ENCODE results near the gene C13orf46.

C13orf46 gene

DNA sequence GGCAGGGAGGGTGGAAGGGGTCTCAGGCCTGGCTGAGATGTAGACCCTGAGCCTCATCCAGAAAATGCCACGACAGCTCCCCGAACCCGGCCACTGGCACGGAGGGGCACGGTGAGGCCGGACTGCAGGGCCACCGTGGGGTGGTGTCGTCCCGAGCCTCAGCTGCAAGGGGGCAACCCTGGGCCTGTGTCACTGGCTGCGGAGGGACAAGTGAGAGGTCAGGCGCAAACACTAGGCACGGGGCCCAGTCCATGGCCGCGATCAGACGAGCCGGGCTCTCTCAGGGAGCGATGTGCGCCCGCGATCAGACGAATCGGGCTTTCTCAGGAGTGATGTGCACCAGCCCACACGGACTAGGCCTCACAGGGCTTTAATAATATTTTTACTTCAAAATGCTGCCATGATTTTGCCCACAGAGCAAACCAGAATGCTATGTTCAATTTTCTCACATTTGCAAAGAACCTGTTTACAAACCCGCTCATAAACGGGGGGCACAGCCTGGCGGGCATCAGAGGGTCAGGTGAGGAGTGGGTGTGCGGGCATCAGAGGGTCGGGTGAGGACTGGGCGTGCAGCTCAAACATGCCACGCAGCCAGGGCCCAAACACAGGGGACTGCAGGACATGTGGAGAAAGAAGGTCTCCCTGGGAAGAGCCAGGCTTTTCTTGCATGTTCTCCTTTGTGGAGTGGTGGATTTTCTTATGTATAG is 42.6 kb upstream of the C13orf46 start:
- Histone ChIP-seq H3K9ac (ENCODE audit: low read length) (no peak overlapping the region), H3K27ac (ENCODE audit: low read depth, low read length) (no peak overlapping the region), H3K9me3 (ENCODE audit: control insufficient read depth, insufficient read depth, low read depth, low read length) (no peaks in the 10 kb centered on the region), H3K4me3 (ENCODE audit: low read depth, low read length) (no peak overlapping the region), H3K4me1 (ENCODE audit: control insufficient read depth, insufficient read depth, low read length) (peaks cover 3% of the 10 kb centered on the region; the same call in 1 of the 2 replicates), H3K27me3 (ENCODE audit: control insufficient read depth, insufficient read depth, low read length) (no peaks in the 10 kb centered on the region; the same call in 1 of the 2 replicates), H3K36me3 (ENCODE audit: control insufficient read depth, insufficient read depth, low read length) (peaks cover 20% of the 10 kb centered on the region)

DNA sequence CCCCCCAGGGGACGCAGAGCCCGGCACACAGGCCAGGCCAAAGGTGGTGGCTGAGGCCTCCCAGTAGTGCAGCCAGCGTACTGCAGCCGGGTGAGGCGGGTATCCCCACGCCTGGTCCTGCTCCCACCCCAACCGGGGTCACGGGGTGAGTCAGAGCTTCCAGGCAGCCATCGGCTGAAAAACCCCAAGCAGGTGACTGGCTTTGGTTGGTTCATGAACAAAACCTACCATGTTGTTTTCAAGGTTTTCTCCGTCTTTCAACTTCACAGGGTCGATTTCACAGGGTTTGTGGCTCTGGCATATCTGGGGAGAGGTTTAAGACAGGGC is 42.1 kb upstream of the C13orf46 start:
- Histone ChIP-seq H3K27ac (ENCODE audit: low read depth, low read length) (no peak overlapping the region), H3K36me3 (ENCODE audit: control insufficient read depth, insufficient read depth, low read length) (peaks cover 22% of the 10 kb centered on the region), H3K27me3 (ENCODE audit: control insufficient read depth, insufficient read depth, low read length) (no peaks in the 10 kb centered on the region; the same call in 1 of the 2 replicates)

DNA sequence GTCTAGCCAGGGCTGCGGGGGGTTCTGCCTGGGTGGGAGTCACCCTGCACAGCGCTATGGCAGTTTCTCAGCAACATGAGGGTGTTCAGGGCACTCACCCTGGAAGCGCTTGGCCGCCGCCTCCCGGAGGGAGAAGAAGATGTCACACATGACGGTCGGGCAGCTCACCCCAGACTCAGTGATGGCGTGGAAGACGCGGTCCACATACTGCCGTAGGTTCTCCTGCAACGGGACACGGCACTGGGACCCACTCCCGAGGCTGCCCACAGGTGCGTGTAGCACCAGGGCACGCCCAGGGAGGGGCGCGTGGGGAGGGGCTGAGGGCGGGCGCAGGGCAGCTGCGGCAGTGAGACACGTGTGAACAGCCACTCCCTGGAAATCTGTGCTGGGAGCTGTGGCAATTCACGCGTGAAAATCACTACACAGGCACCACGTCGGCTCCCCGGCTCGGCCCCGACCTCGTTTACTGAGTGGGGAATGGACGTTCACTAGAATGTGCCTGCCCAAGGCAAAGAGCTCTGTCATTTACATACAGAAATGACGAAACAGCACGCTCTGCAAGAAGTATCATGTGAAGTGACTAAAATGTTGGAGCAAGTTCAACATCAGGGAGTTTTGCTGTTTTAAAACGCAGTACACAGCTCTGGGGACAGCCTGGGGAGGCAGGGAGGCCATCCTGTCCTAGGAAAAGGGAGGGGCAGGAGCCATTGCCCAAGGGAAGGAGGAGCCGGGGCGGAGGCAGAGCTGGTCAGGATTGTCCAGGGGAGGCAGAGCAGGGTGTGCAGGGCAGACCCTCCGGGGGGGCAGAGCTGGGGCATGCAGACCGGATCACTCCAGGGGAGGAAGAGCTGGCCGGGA is 41.5 kb upstream of the C13orf46 start:
- Histone ChIP-seq H3K9me3 (ENCODE audit: control insufficient read depth, insufficient read depth, low read depth, low read length) (no peaks in the 10 kb centered on the region), H3K9ac (ENCODE audit: low read length) (no peak overlapping the region), H3K36me3 (ENCODE audit: control insufficient read depth, insufficient read depth, low read length) (peaks cover 23% of the 10 kb centered on the region), H3K4me3 (ENCODE audit: low read depth, low read length) (no peak overlapping the region), H3K27ac (ENCODE audit: low read depth, low read length) (no peak overlapping the region), H3K4me1 (ENCODE audit: control insufficient read depth, insufficient read depth, low read length) (peaks cover 2% of the 10 kb centered on the region; the same call in 1 of the 2 replicates), H3K27me3 (ENCODE audit: control insufficient read depth, insufficient read depth, low read length) (no peaks in the 10 kb centered on the region; the same call in 1 of the 2 replicates)

More for the DNA sequence above, 42.1 kb upstream of the C13orf46 start:
- H3K9ac ChIP-seq (ENCODE audit: low read length): no peak overlapping the region
- H3K4me1 ChIP-seq (ENCODE audit: control insufficient read depth, insufficient read depth, low read length): peaks cover 3% of the 10 kb centered on the region; the same call in 1 of the 2 replicates
- no peaks in the 10 kb centered on the region for H3K9me3 ChIP-seq (ENCODE audit: control insufficient read depth, insufficient read depth, low read depth, low read length)
- no peak overlapping the region for H3K4me3 ChIP-seq (ENCODE audit: low read depth, low read length)

DNA sequence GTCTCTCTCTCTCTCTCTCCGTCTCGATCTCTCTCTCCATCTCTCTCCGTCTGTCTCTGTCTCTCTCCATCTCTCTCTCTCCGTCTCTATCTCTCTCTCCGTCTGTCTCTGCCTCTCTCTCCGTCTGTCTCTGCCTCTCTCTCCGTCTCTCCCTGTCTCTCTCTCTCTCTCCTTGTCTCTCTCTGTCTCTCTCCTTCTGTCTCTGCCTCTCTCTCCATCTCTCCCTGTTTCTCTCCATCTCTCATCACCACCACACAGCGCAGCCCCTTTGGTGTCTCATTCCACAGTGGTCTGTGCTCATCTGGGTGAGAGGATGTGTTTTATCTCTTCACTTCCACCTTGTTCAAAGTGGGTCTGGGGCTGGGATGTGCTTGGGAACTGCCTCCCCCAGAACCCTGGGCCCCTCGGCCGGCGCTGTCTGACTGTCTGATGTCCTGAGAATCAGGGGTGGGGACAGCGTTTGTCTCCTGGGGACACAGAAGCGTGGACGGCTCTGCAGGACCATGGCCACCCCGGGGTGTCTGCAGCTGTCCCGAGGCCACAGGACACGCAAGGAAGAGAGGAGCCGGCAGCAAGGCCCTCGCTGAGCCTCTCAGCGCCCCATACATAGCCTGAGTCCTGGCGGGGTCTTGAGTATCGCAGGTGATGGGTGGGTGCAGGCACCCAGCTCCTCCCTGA is 40.2 kb upstream of the C13orf46 start:
- H3K27ac ChIP-seq (ENCODE audit: low read depth, low read length): no peak overlapping the region
- no peaks in the 10 kb centered on the region for H3K4me1 ChIP-seq (ENCODE audit: control insufficient read depth, insufficient read depth, low read length)
- H3K27me3 ChIP-seq (ENCODE audit: control insufficient read depth, insufficient read depth, low read length): no peaks in the 10 kb centered on the region; the same call in 1 of the 2 replicates
- peaks cover 28% of the 10 kb centered on the region for H3K36me3 ChIP-seq (ENCODE audit: control insufficient read depth, insufficient read depth, low read length)
- H3K9me3 ChIP-seq (ENCODE audit: control insufficient read depth, insufficient read depth, low read depth, low read length): no peaks in the 10 kb centered on the region
- H3K4me3 ChIP-seq (ENCODE audit: low read depth, low read length): no peak overlapping the region
- H3K9ac ChIP-seq (ENCODE audit: low read length): no peak overlapping the region

DNA sequence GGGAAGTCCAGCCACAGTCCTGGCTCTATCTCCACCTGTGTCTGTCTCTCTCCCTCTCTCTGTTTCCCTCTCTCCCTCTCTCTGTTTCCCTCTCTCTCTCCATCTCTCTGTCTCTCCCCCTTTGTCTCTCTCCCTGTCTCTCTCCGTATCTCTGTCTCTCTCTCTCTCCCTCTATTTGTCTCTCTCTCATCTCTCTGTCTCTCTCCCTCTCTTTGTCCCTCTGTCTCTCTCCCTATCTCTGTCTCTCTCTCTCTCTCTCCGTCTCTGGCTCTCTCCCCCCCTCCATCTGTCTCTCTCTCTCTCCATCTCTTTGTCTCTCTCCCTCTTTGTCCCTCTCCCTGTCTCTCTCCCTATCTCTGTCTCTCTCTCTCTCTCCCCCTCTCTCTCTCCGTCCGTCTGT is 39.5 kb upstream of the C13orf46 start:
- no peaks in the 10 kb centered on the region for H3K4me1 ChIP-seq (ENCODE audit: control insufficient read depth, insufficient read depth, low read length)
- H3K4me3 ChIP-seq (ENCODE audit: low read depth, low read length): no peak overlapping the region
- no peaks in the 10 kb centered on the region; the same call in 1 of the 2 replicates for H3K27me3 ChIP-seq (ENCODE audit: control insufficient read depth, insufficient read depth, low read length)
- H3K9ac ChIP-seq (ENCODE audit: low read length): no peak overlapping the region
- H3K9me3 ChIP-seq (ENCODE audit: control insufficient read depth, insufficient read depth, low read depth, low read length): no peaks in the 10 kb centered on the region
- no peak overlapping the region for H3K27ac ChIP-seq (ENCODE audit: low read depth, low read length)
- peaks cover 33% of the 10 kb centered on the region for H3K36me3 ChIP-seq (ENCODE audit: control insufficient read depth, insufficient read depth, low read length)

DNA sequence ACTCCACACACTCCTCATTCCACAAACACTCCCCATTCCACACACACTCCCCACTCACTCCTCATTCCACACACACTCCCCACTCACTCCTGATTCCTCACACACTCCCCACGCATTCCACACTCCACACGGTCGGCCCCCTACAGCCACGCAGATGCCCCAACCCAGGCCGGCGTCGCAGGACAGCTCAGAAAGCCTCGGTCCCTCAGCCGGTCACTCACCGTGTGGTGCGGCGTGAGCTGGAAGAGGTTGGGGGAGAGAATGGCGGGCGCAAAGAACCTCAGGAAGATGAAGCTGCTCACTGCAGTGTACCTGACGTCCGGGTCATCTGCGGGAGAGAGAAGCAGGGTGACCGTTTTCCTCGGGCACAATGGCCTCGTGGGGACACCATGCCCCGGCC is 39.0 kb upstream of the C13orf46 start:
- Histone ChIP-seq H3K9me3 (ENCODE audit: control insufficient read depth, insufficient read depth, low read depth, low read length) (no peaks in the 10 kb centered on the region), H3K4me1 (ENCODE audit: control insufficient read depth, insufficient read depth, low read length) (no peaks in the 10 kb centered on the region), H3K36me3 (ENCODE audit: control insufficient read depth, insufficient read depth, low read length) (peaks cover 33% of the 10 kb centered on the region), H3K27ac (ENCODE audit: low read depth, low read length) (no peak overlapping the region), H3K9ac (ENCODE audit: low read length) (no peak overlapping the region), H3K27me3 (ENCODE audit: control insufficient read depth, insufficient read depth, low read length) (no peaks in the 10 kb centered on the region; the same call in 1 of the 2 replicates), H3K4me3 (ENCODE audit: low read depth, low read length) (no peak overlapping the region)

DNA sequence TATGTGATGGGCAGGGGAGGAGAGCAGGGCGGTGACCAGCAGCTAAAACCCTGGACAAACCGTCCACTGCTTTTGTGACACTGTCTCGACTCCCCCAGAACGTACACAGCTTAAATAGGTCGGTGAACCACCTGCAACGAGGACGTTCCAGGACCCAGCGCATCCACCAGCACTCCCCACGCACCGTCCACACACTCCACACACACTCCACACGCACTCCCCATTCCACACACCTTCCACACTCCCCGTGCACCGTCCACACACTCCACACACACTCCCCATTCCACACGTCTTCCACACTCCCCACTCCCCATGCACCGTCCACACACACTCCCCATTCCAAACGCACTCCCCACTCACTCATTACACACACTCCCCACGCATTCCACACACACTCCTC is 38.3 kb upstream of the C13orf46 start:
- H3K36me3 ChIP-seq (ENCODE audit: control insufficient read depth, insufficient read depth, low read length): peaks cover 33% of the 10 kb centered on the region
- no peak overlapping the region for H3K9ac ChIP-seq (ENCODE audit: low read length)
- no peaks in the 10 kb centered on the region for H3K4me1 ChIP-seq (ENCODE audit: control insufficient read depth, insufficient read depth, low read length)
- no peaks in the 10 kb centered on the region; the same call in 1 of the 2 replicates for H3K27me3 ChIP-seq (ENCODE audit: control insufficient read depth, insufficient read depth, low read length)
- no peaks in the 10 kb centered on the region for H3K9me3 ChIP-seq (ENCODE audit: control insufficient read depth, insufficient read depth, low read depth, low read length)
- no peak overlapping the region for H3K27ac ChIP-seq (ENCODE audit: low read depth, low read length)
- H3K4me3 ChIP-seq (ENCODE audit: low read depth, low read length): no peak overlapping the region

DNA sequence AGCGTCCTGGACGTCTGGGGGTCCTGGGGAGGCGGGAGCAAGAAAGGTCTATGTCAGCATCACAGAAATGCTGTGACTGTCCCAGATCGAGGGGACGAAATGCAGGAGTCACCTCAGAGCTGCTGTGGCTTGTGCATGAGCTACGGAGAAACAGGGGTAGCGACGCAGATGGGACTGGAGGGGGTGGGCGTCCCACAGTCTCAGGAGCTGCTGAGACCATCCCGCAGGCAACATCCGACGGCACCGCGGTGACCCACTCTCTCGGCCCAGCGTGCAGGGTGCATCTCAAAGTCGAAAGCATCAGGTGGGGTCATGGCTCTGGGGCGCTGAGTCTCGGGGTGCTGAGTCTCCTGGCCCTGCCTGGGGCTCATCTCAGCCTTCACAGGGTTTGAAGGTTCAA is 37.4 kb upstream of the C13orf46 start:
- Histone ChIP-seq H3K36me3 (ENCODE audit: control insufficient read depth, insufficient read depth, low read length) (peaks cover 29% of the 10 kb centered on the region), H3K4me3 (ENCODE audit: low read depth, low read length) (no peak overlapping the region), H3K27me3 (ENCODE audit: control insufficient read depth, insufficient read depth, low read length) (no peaks in the 10 kb centered on the region; the same call in 1 of the 2 replicates), H3K9ac (ENCODE audit: low read length) (no peak overlapping the region), H3K9me3 (ENCODE audit: control insufficient read depth, insufficient read depth, low read depth, low read length) (no peaks in the 10 kb centered on the region), H3K4me1 (ENCODE audit: control insufficient read depth, insufficient read depth, low read length) (no peaks in the 10 kb centered on the region), H3K27ac (ENCODE audit: low read depth, low read length) (no peak overlapping the region)

DNA sequence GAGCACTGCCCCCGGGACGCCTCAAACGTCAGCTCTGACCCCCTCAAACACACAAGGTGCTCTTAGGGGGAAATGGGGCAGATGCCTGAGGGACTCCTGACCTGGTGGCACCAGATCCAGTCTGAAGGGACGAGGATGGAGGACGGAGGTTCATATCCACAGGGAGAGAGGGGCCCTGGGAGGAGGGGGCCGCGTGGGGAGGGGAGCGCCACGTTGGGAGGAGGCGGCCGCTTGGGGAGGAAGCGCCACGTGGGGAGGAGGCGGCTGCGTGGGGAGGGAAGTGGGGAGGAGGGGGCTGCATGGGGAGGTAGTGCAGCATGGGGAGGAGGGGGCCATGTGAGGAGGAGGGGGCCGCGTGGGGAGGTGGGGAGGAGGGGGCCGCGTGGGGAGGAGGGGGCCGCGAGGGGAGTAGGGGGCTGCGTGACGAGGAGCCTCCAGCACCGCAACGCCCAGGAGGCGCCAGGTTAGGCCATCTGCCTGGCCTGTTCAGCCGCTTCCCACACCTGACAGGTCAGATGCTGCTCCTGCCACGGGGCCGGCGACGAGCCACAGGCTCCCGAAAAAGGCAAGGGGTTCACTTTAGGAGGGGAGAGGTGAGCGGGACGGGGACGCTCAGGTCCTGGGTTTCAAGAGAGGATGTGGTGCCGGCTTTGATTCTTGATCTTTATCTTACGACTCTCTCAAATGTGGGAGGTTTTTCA is 36.7 kb upstream of the C13orf46 start:
- no peak overlapping the region for H3K9ac ChIP-seq (ENCODE audit: low read length)
- no peaks in the 10 kb centered on the region for H3K4me1 ChIP-seq (ENCODE audit: control insufficient read depth, insufficient read depth, low read length)
- no peaks in the 10 kb centered on the region for H3K9me3 ChIP-seq (ENCODE audit: control insufficient read depth, insufficient read depth, low read depth, low read length)
- no peak overlapping the region for H3K4me3 ChIP-seq (ENCODE audit: low read depth, low read length)
- H3K27me3 ChIP-seq (ENCODE audit: control insufficient read depth, insufficient read depth, low read length): no peaks in the 10 kb centered on the region; the same call in 1 of the 2 replicates
- H3K36me3 ChIP-seq (ENCODE audit: control insufficient read depth, insufficient read depth, low read length): peaks cover 27% of the 10 kb centered on the region
- no peak overlapping the region for H3K27ac ChIP-seq (ENCODE audit: low read depth, low read length)

DNA sequence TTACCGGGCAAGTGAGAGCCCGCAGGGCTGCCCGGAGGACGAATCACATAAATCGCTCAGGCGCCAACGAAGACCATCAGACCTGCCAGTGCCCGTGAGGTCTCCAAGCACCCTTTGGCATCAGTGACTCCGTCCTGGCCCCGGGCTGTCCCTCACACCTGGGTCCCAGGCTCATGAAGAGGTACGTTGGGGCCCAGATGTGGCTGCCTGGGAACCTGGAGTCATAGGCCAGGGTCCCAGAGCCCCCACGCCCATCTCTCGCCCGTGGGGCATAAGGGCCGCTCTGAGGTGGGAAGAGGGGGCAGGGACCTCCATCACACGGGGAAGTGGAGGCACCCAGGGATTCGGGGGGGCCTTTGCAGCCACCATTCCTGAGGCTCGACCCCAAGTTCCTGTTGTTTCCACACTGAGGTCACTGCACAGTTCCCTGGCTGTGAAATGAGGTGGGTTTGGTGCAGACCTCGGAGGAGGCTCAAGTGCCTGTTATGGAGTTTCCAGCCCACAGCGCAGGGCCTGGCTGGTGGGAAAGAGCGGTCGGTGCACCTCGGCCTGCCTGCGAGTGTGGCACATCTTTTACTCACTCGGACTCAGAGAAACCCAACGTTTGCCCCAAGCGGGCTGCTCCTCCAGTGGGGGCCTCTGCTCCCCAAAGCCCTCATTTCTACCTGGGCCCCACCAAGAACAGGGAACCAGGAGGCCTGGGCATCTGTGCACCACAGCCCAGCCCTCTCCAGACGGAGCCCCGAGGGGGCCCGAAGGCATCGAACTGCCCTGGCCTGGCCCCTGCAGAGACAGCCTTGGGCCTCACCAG is 35.9 kb upstream of the C13orf46 start:
- H3K9ac ChIP-seq (ENCODE audit: low read length): no peak overlapping the region
- peaks cover 25% of the 10 kb centered on the region for H3K36me3 ChIP-seq (ENCODE audit: control insufficient read depth, insufficient read depth, low read length)
- H3K27ac ChIP-seq (ENCODE audit: low read depth, low read length): no peak overlapping the region
- H3K4me3 ChIP-seq (ENCODE audit: low read depth, low read length): no peak overlapping the region
- no peaks in the 10 kb centered on the region; the same call in 1 of the 2 replicates for H3K27me3 ChIP-seq (ENCODE audit: control insufficient read depth, insufficient read depth, low read length)
- no peaks in the 10 kb centered on the region for H3K4me1 ChIP-seq (ENCODE audit: control insufficient read depth, insufficient read depth, low read length)
- H3K9me3 ChIP-seq (ENCODE audit: control insufficient read depth, insufficient read depth, low read depth, low read length): no peaks in the 10 kb centered on the region

Data from HUES6 (cell line).